ENCODE data around the gene YIF1A. TPM values are rescaled to one million over a fixed set of nuclear protein-coding genes. Genes with fewer than 3 reads are reported as not detected.
A peak's percentile ranks its signal among the peaks of the same experiment; 100 is the strongest.

The YIF1A gene
- total RNA-seq, 2 experiments from 2014 or later, result 57.2 to 73.4 TPM

DNA sequence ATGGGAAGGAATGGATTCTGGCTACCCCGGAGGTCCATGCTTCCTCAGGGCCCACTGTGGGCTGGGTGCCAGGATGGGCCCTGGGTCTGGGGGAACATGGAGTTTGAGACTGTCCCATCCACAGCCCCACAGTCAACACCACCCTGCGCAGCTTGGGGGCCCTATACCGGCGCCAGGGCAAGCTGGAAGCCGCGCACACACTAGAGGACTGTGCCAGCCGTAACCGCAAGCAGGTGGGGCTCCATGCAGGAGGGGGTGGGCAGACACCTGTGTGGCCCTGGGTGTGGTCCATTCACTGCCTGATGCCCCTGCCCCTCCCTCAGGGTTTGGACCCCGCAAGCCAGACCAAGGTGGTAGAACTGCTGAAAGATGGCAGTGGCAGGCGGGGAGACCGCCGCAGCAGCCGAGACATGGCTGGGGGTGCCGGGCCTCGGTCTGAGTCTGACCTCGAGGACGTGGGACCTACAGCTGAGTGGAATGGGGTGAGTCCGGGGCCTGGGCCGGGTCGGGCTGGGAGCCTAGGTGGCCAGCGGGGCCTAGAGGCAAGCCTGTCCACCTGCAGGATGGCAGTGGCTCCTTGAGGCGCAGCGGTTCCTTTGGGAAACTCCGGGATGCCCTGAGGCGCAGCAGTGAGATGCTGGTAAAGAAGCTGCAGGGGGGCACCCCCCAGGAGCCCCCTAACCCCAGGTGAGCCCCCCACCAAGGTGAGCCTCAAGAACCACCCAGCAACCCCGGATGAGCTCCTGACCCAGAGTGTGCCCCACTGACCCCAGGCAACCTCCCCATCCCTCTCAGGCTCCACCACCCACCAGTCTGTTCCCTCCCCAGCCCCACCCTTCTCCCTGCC, 23.2 kb downstream of the YIF1A start:
- no peak overlapping the region for H3K4me3 ChIP-seq (ENCODE audit: low read depth, low read length, poor library complexity, severe bottlenecking)
- no peak overlapping the region for H3K27ac ChIP-seq (ENCODE audit: low read depth, low read length, poor library complexity, severe bottlenecking)
- POLR2A ChIA-PET, result no interaction called here
- no peak for DNase-seq (ENCODE audit: low spot score)
- H2AFZ ChIP-seq (ENCODE audit: low read length), result no peak overlapping the region
- peaks cover 75% of the 10 kb centered on the region for H3K36me3 ChIP-seq (ENCODE audit: insufficient read depth, low read length)
- H4K20me1 ChIP-seq (ENCODE audit: insufficient read depth, low read length), result no peaks in the 10 kb centered on the region
- peaks cover 21% of the 10 kb centered on the region for H3K79me2 ChIP-seq (ENCODE audit: insufficient read depth, low read depth, low read length)
- H3K9me2 ChIP-seq (ENCODE audit: insufficient read depth, low read length), result no peaks in the 10 kb centered on the region
- H3K4me1 ChIP-seq (ENCODE audit: insufficient read depth, low read length, poor library complexity, severe bottlenecking), result peaks cover 24% of the 10 kb centered on the region
- no peaks in the 10 kb centered on the region for H3K9me3 ChIP-seq (ENCODE audit: low read length)
- intact Hi-C loops (cut with micrococcal nuclease; ENCODE audit: unreplicated experiment), result loop anchor here (5.0 kb wide), 2 partner anchors 263 to 408 kb away; partner anchors contain the start of genes BANF1, CFL1 and EIF1AD
- no peak for TF ChIP-seq EZH2phosphoT487 (IDR thresholded peaks at IDR 0.05; ENCODE audit: borderline replicate concordance, low read depth, low read length)
- TF ChIP-seq, protein P1, sequence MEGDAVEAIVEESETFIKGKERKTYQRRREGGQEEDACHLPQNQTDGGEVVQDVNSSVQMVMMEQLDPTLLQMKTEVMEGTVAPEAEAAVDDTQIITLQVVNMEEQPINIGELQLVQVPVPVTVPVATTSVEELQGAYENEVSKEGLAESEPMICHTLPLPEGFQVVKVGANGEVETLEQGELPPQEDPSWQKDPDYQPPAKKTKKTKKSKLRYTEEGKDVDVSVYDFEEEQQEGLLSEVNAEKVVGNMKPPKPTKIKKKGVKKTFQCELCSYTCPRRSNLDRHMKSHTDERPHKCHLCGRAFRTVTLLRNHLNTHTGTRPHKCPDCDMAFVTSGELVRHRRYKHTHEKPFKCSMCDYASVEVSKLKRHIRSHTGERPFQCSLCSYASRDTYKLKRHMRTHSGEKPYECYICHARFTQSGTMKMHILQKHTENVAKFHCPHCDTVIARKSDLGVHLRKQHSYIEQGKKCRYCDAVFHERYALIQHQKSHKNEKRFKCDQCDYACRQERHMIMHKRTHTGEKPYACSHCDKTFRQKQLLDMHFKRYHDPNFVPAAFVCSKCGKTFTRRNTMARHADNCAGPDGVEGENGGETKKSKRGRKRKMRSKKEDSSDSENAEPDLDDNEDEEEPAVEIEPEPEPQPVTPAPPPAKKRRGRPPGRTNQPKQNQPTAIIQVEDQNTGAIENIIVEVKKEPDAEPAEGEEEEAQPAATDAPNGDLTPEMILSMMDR (conservative IDR thresholded peaks at IDR 0.05; ENCODE audit: low read length), result no peak
- BruUV-seq (replicated peaks), result no TSS peak
- CTCF ChIA-PET (ENCODE audit: unreplicated experiment), result interaction anchor here (1.0 kb wide), 1 partner anchor 51 kb away, joined by 4 read pairs; the partner anchor contains the start of gene CD248
- no peak overlapping the region for H3K4me2 ChIP-seq (ENCODE audit: low read length)

GRCh38 chr11:66264914-66265313, 24.0 kb downstream of the YIF1A start:
- H3K9me2 ChIP-seq (ENCODE audit: insufficient read depth, low read length), result no peaks in the 10 kb centered on the region
- H3K36me3 ChIP-seq (ENCODE audit: insufficient read depth, low read length), result peaks cover 73% of the 10 kb centered on the region
- intact Hi-C loops (cut with micrococcal nuclease; ENCODE audit: unreplicated experiment), result loop anchor here (5.0 kb wide), 2 partner anchors 263 to 408 kb away; partner anchors contain the start of genes BANF1, CFL1 and EIF1AD
- ChIA-PET CTCF (ENCODE audit: unreplicated experiment) (no interaction called here), POLR2A (no interaction called here)
- H3K4me2 ChIP-seq (ENCODE audit: low read length), result no peak overlapping the region
- peak; percentile 41 for DNase-seq (ENCODE audit: low spot score)
- no peak overlapping the region for H2AFZ ChIP-seq (ENCODE audit: low read length)
- TF ChIP-seq, protein P1 (conservative IDR thresholded peaks at IDR 0.05; ENCODE audit: low read length), result peak; percentile 78
- TF ChIP-seq EZH2phosphoT487 (IDR thresholded peaks at IDR 0.05; ENCODE audit: borderline replicate concordance, low read depth, low read length), result no peak
- H3K79me2 ChIP-seq (ENCODE audit: insufficient read depth, low read depth, low read length), result peaks cover 13% of the 10 kb centered on the region
- H3K4me1 ChIP-seq (ENCODE audit: insufficient read depth, low read length, poor library complexity, severe bottlenecking), result peaks cover 21% of the 10 kb centered on the region
- H3K27ac ChIP-seq (ENCODE audit: low read depth, low read length, poor library complexity, severe bottlenecking), result no peak overlapping the region
- H3K4me3 ChIP-seq (ENCODE audit: low read depth, low read length, poor library complexity, severe bottlenecking), result no peak overlapping the region
- H3K9me3 ChIP-seq (ENCODE audit: low read length), result no peaks in the 10 kb centered on the region
- no peaks in the 10 kb centered on the region for H4K20me1 ChIP-seq (ENCODE audit: insufficient read depth, low read length)
- BruUV-seq (replicated peaks), result no TSS peak

DNA sequence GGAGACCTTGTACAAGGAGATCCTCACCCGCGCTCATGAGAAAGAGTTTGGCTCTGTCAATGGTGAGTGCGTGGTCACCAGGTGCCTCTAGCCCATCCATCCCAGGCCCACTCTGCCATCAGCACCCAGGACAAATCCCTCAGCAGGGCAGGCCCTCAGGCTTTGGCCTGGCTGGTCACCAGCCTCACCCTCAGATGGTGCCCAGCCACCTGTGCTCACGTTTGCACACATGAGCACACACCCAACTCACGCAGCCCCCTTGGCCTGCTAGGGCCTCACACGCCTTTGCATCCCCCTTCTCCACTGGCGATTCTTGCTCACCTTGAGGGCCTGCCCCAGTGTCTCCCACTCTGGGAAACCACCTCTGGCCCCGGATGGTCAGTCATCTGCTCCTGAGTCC, 24.6 kb downstream of the YIF1A start:
- Histone ChIP-seq H2AFZ (ENCODE audit: low read length) (no peak overlapping the region), H3K79me2 (ENCODE audit: insufficient read depth, low read depth, low read length) (peaks cover 9% of the 10 kb centered on the region), H3K9me3 (ENCODE audit: low read length) (no peaks in the 10 kb centered on the region), H3K36me3 (ENCODE audit: insufficient read depth, low read length) (peaks cover 76% of the 10 kb centered on the region), H3K9me2 (ENCODE audit: insufficient read depth, low read length) (no peaks in the 10 kb centered on the region), H3K27ac (ENCODE audit: low read depth, low read length, poor library complexity, severe bottlenecking) (no peak overlapping the region), H3K4me1 (ENCODE audit: insufficient read depth, low read length, poor library complexity, severe bottlenecking) (peaks cover 15% of the 10 kb centered on the region), H3K4me3 (ENCODE audit: low read depth, low read length, poor library complexity, severe bottlenecking) (no peak overlapping the region), H4K20me1 (ENCODE audit: insufficient read depth, low read length) (no peaks in the 10 kb centered on the region), H3K4me2 (ENCODE audit: low read length) (no peak overlapping the region)
- DNase-seq (ENCODE audit: low spot score), result no peak
- ChIA-PET CTCF (ENCODE audit: unreplicated experiment) (no interaction called here), POLR2A (no interaction called here)
- no TSS peak for BruUV-seq (replicated peaks)
- TF ChIP-seq, protein P1 (conservative IDR thresholded peaks at IDR 0.05; ENCODE audit: low read length), result no peak
- TF ChIP-seq EZH2phosphoT487 (IDR thresholded peaks at IDR 0.05; ENCODE audit: borderline replicate concordance, low read depth, low read length), result no peak
- intact Hi-C loops (cut with micrococcal nuclease; ENCODE audit: unreplicated experiment), result no loop called here
